GM19328 (cell line): ENCODE results near the gene PHF14.
"Not testable (repeated sequence)": the region's sequence is repeated elsewhere in the genome, so short reads cannot be mapped to it uniquely, and the experiment has no call there.

Experiments
- ATAC-seq: cut with Tn5 transposase; IDR thresholded peaks from one replicate; pipeline ENCODE4 v1.9.1; 2021; ENCODE audit warnings: mild to moderate bottlenecking, moderate library complexity; ENCODE audit not compliant: unreplicated experiment

PHF14 gene

DNA sequence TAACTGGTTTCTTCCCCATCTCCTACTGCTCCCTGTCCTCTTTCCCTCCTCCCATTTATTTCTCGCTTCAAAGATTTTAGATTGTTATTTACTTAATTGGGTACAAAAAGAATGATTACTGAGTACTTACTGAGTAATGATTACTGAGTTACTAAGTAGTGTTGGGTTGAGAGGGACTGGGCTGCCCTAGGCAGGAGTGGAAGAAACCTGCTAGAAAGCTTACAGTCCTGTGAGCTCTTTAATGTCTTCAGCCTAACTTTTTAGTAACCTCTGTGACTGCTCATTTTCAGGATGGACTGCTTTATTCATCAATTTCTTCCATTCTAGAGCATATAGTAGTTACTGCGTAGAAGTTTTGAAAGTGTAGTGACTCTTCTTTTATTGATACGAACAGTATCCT, 7.6 kb downstream of the PHF14 start:
- ATAC-seq, result no peak

DNA sequence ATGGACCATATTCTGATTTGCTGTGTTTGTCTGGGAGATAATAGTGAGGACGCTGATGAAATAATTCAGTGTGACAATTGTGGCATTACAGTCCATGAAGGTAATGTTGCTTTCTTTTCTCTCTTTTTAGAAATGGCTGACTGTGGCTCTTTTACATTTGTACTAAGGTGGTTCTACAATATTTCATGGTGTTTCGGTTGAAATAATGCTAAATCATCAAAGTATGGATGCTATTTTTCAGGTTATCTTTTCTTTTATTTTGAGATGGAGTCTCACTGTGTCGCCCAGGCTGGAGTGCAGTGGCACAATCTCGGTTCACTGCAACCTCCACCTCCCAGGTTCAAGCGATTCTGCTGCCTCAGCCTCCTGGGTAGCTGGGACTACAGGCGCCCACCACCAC, 17.1 kb downstream of the PHF14 start:
- not testable (repeated sequence) for ATAC-seq

DNA sequence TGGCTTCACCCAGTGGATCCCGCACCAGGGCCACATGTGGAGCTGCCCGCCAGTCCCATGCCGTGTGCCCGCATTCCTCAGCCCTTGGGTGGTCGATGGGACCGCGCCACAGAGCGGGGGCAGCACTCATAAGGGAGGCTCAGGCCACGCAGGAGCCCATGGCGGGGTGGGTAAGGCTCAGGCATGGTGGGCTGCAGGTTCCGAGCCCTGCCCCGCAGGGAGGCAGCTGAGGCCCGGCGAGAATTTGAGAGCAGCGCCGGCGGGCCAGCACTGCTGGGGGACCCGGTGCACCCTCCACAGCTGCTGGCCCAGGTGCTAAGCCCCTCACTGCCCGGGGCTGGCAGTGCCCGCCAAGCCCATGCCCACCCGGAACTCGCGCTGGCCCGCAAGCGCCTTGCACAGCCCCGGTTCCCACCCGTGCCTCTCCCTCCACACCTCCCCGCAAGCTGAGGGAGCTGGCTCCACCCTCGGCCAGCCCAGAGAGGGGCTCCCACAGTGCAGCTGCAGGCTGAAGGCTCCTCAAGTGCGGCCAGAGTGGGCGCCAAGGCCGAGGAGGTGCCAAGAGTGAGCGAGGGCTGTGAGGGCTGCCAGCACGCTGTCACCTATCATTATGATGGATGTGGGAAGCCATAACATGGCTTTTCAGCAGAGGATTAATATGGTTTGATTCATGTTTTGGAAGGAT, 22.0 kb downstream of the PHF14 start:
- ATAC-seq, result not testable (repeated sequence)

DNA sequence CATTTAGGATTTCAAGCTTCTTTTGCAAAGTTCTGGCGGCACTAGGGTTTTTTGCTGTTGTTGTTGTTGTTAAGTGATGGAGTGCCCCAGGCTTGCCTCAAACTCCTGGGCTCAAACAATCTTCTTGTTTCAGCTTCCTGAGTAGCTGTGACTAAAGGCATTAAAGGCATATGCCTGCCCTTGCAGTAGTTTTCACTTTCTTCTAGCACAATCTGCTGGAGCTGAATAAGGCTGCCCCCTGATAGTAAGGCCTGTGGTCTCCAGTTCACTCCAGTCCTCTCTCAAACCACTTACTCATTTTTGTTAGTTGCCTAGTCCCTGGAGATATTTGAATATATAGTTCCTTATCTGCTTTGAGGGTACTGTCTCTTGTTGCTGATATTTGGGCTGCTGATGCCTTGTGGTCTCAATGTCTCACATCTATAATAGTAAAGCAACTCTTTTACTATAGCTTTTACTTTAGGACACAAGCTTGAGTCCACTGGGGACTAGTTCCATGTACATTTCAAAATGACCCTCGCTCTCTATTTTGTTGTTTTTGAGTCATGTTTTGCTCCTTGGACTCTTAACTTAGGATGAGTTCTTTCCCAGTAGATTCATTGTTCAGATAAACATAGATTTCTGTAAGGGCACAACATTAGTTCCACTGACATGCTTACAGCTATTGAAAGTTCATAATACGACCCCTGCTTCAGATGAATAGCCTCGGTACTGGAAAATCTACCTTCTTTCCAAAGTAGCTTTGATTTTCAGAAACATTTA, 25.5 kb downstream of the PHF14 start:
- ATAC-seq, result no peak

DNA sequence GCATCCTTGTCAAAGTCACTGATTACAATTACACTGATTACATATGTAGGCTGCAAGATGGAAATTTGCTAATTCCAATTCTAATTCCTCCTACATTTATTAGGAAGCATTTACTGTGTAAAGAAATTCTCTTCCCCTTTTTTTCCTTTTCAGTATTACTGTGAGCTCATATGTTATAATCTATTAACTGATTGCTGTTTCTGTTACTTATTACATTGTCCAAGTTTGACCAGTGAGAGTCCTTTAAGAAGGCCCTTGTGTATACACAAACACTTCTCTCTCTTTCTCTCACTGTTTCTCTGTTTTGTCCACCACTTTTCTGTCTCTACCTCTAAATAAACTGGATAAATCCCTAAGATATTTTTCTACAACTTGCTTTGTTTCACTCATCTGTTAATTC, 31.5 kb downstream of the PHF14 start:
- ATAC-seq, result no peak

DNA sequence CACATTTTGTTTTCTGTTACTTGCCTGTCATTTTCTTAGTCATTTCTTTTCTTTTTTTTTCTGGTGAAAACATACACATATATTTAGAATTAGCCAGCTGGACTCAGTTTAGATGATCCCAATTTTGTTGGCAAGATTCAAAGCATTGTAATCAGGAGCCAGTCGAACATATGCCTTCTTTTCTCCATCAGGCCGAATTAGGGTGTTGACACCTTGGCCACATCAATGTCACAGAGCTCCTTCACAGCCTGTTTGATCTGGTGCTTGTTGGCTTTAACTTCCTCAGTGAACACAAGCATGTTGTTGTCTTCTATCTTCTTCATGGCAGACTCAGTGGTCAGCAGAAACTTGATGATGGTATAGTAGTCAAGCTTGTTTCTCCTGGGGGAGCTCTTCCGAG, 32.6 kb downstream of the PHF14 start:
- no peak for ATAC-seq

DNA sequence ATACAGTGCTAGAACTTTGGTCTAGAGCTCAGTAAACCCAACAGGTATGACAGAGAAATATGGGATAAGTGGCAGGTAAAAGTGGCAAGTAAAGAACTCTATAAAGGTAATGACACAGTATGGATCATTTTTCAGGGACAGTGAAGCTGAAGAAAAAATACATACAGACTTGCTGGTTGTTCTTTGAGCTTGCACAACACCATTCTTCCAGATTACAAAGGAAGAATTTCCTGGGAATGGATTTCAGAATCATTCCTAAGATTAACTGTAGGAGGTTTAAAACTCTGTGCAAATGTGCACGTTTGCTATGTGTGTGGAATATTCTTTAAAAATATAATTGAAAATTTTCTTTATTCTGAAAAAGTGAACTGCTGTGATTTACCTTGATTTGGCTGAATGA, 36.0 kb downstream of the PHF14 start:
- no peak for ATAC-seq

DNA sequence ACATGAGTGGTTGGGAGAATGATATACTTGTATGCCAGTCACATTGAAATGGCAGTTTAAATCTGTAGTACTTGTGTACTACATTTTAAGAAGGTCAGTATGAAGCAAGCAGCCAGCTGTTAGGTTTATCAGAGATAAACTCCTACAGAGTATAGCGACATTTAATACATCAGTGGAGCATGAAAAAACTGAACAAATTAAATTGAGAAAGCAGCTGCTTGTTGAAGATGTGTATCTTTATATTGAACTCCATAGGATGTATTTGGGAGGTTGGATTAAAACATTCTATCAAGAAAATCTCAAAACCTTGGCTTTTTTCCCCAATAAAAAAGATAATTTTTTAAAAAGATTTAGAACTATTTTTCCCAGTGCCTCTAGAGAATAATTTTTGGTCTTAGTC, 47.8 kb downstream of the PHF14 start:
- no peak for ATAC-seq

DNA sequence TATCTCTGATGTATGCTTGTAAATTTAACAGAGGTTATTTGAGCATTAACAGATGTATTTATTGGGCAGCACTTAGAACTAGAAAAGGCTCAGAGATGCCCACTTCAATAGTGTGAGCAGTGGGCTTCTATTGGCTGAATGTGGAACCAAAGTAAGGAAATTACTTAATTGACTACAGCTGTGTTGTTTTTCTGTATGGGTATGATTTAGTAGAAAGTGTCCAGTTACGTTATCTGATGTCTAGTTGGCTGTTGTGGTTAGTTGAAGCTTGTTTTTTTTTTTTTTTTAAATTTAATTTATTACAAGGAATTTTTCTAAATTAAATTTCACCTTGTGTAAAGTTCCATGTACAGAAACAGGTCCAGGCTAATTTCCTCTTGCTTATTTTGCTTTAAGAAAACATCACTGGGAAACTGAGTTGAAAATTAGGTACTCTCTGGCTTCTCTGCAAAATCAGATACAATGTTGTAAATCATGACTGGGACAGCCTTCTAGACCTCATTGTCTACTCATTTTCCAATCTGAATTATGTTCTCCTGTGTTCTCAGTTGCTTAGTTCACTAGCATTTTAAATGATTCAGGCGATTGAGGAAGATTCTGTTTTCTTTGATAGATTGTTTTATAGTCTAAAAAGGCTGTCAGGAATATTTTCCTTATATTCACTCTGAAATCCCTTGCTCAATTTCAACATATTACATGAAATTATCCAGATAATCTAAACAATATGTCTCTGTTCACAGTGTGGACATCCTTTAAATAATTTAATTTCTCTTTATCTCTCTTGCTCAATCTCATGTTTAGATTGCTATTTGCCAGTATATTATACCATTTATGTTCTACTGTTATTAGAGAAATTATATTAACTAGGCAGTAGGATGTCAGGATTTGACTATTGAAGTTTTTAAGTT, 53.0 kb downstream of the PHF14 start:
- ATAC-seq, result no peak

DNA sequence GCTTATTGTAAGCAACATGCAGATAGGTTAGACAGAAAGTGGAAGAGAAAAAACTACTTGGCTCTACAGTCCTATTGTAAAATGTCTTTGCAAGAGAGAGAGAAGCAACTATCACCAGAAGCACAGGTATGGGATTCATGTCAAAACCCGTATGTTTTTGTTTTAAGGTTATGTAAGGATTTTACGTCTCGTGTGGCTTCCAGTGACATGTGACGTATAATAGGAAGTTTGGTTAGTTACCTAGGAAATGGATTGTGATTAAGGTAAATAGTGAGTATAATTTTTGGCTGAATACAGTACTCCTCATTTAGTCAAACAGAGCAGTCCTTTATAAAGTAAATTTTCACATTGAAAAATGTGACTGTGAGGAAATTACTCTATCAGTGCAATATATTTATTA, 62.0 kb downstream of the PHF14 start:
- no peak for ATAC-seq

DNA sequence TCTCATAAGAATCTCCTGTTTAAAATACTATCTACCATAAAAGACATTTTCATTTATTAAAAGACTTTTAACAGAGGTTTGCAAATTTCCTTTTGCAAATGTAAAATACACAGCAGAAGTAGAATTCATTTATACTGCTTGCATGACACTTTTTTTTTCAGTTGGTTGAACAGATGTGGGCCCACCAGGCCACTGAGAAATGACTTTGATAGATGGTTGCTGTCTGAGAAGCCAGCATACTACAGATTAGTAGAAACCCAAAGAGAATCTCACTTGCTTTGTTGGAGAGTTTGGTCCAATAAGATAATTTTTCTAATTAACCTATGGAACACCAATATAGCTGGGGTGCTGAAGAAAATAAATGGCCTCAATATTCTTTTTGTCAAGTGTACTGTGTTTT, 66.3 kb downstream of the PHF14 start:
- no peak for ATAC-seq

DNA sequence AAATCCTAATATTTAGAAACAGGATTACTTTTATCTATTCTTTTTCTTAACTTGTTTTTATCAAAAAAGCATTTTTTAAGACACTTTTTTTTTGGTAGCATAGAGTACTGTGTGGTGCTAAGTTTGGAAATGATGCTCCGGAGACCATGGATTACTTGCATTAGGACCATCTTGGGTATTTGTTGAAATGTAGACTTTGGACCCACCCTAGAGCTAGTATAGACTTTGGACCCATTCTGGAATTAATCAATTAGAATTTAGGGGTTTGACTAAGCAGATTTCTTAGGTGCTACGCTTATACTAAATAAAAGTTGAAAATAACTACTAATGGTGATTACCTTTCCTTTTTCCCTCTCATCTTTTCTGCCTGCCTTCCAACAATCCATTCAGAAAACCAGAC, 80.4 kb downstream of the PHF14 start:
- ATAC-seq, result no peak

DNA sequence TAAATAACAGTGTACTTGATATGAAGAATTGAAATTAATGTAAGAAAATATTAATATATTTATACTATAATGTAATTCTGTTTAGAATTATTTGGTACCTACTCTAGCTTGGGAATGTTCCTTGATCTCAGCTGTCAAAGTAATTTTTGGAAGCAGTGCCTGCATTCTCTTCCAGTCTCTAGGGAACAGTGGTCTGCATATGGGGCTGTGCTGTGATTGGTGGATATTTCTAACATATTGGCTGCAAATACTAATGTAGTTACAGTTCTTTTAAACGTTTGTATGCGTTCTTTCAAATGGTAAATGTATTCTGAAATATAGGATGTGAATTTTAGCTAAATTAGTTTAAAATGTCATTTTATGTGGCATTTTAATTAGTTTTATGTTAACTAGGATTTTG, 87.2 kb downstream of the PHF14 start:
- ATAC-seq, result no peak

DNA sequence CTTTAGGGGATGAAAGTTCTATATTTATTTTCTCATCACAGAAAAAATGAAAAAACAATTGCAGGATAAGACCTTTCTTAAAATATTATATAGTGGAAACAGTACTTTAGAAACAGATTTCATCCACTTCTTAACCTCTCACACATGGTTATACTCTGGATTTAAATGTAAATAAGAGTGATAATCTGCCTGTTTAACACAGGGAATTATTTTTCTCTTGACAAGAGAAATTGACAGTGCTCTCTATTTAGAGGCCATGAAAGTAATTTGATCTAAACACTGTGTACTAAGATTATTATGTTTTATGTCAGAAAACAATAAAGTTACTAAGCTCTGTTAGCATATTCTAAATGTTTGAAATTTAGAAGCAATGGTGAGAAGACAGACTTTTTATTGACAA, 88.4 kb downstream of the PHF14 start:
- ATAC-seq, result no peak

DNA sequence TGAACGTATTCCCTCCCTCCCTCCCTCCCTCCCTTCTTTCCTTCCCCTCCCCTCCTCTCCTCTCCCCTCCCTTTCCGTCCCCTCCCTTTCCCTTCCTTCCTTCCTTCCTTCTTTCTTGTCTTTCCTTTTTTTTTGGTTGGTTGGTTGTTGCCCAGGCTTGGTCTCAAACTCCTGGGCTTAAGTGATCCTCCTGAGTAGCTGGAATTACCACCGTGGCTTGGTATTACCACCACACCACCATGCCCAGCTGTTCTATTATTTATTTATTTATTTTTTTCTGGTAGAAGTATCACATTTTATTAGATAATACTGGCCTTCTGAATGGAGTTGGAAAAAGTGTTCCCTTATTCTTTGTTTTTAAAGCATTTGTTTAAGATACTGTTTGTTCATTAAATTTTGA, 95.9 kb downstream of the PHF14 start:
- ATAC-seq, result no peak

DNA sequence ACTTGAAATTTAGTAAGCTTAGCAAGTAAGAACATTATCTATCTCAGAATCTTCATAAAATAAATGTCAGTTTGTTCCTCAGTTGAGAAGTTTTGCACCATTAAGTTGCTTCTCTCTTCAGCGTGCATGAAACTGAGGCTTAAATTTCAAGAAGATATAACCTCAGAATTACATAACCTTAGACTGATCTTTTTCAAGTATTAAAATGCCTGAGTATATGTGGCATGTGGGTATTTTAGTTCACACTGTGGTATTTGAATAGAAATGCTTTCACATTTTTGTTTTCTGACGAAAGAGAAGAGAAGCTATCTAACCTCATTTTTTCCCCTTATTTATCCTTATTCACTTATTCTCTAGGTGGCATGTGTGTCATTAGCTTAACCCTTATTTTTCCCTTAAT, 104.1 kb downstream of the PHF14 start:
- no peak for ATAC-seq

DNA sequence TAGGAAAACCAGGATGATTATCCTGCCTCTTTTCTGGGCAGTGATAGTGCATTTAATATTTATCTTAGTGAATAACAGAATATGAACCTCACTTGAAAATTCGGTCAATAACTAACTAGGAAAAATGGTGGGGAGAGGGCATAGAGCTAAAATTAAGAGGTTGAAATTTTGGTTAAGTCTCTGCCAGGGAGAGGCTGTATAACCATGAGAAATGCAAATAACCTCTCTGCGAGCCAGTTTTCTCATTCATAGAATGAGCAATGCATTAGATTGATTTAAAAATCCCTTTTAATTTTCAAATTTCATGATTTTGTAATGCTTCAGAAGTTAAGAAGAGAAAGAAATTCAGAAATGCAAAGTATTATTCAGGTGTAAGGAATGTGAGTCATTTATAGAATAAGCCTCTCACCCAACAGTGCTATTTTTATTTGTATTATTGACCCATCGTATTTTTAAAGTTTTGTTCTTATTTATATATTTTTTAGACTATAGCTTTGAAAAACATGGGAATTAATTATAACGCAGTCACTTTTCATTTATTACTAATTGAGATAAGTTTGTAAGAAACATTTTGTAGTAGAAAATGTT, 104.7 kb downstream of the PHF14 start:
- ATAC-seq, result no peak

DNA sequence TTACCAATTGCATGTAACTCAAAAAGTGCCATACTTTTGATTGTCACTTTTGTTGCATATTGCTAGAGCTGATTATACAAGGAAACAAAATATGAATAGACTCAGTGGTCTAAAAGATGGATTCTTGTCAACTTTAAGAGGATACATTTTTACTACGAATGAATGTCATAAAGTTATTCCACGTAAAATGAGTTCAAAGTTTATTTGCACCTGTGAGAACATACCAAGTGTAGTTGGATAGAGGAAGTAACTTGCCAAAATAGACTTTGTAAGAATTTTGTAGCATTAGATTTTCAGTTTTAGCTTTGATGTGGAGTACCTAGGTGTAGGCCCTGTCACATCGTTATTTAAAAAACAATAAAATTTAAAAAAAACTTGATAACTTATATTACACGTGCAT, 106.2 kb downstream of the PHF14 start:
- ATAC-seq, result no peak

DNA sequence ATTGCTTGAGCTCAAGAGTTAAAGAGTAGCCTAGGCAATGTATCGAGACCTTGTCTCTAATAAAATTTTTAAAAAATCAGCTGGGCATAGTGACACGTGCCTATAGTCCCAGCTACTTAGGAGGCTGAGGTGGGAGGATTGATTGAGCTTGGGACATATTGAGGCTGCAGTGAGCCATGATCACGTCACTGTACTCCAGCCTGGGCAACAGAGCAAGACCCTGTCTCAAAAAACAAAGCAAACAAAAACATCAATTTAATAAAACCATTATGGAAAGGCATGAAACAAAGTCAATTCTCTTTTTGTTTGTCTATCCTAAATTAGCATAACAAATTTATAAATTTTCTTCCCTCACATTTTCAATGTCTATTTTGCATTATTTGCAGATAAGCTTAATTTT, 108.4 kb downstream of the PHF14 start:
- no peak for ATAC-seq

DNA sequence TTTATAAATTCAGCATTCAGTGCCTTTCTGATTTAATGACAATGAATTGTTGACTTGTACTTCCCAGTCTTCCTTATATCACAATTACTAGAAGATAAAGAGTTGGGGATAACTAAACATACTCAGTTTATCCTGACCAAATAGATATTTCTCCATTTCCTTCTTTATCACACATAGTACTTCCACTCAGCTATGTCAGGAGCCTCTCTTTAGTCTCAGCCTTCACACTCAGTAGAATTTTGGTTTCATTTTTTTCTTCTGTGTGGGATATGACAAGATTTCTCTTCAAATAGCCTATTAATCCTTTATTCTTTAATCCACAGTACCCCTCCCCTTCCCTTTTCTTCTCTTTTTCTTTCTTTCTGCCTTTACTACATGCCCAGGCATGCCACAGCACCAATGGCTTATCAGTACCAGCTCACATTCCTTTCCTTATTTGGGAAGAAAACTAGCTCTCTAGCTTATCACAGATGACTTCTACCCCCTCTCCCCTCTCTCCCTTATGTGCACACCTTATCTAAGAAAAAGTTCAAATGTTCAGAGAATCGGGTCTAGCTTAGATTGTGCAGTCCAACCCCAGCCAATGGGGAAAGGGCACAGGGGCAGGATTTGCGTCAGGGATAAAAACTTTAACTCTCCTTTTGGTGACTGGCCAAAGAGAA, 109.0 kb downstream of the PHF14 start:
- ATAC-seq, result no peak

DNA sequence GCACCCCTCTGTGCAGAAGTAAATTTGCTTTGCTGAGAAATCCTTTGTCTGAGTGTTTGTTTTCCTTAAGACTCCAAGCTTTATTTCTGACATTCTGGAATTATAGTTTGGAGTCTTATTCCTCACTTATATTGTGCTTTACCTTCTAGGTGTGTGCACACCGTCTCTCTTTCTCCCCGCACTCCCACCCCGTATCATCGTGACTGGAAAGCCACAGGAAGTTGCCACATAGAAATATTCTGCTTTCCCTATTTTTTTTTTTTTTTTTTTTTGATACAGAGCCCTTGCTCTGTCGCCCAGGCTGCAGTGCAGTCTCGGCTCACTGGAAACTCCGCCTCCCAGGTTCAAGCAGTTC, 109.5 kb downstream of the PHF14 start:
- no peak for ATAC-seq
